Body of pancreas (tissue), 4 donors: ENCODE results near the gene RPTOR. TPM values are rescaled to one million over a fixed set of nuclear protein-coding genes. Genes with fewer than 3 reads are reported as not detected.

Experiments
- ATAC-seq: fragments of 150-250 bp; one replicate; pipeline ENCODE4 v1.9.1; 2016
- DNase-seq, 4 donors: peaks; one replicate each; pipeline ENCODE4 v3.0.0-alpha.2; 2019
- H3K27ac ChIP-seq, 4 donors: fragments of 200-600 bp; sonication (generic); 1 replicate in 3 of 4; 2 replicates in 1 of 4; pipeline versions ENCODE4 v1.5.1 to v1.6.1; 2016 to 2019; ENCODE audit warnings: mild to moderate bottlenecking in 1 of 4, mixed read lengths in 1 of 4, moderate library complexity in 1 of 4
- H3K27me3 ChIP-seq, 2 donors: fragments of 200-600 bp; sonication (generic); one replicate each; pipeline ENCODE4 v1.6.0; 2016; ENCODE audit warnings: mild to moderate bottlenecking in 1 of 2
- H3K36me3 ChIP-seq, 2 donors: fragments of 200-600 bp; sonication (generic); replicated peaks in 1 of 2; 2 replicates each; pipeline ENCODE4 v1.5.1; 2016; ENCODE audit warnings: low read depth in 2 of 2; ENCODE audit not compliant: insufficient read depth in 1 of 2
- H3K4me1 ChIP-seq: fragments of 200-600 bp; sonication (generic); one replicate; pipeline ENCODE4 v1.6.0; 2016
- H3K4me3 ChIP-seq, 2 donors: fragments of 200-600 bp; sonication (generic); 1 replicate in 1 of 2; 2 replicates in 1 of 2; pipeline ENCODE4 v1.5.1; 2016 to 2019
- H3K9me3 ChIP-seq, 3 donors: fragments of 200-600 bp; sonication (generic); 1 replicate in 2 of 3; 2 replicates in 1 of 3; pipeline ENCODE4 v1.5.1; 2016
- CTCF ChIP-seq, 7 experiments: fragments of 450-650 bp in 4 of 7; fragments of 200-600 bp in 3 of 7; sonication (generic) in 3 of 7; IDR thresholded peaks; one replicate each; pipeline ENCODE4 v1.5.1; 2016 to 2019; ENCODE audit warnings: antibody characterized with exemption in 7 of 7
- POLR2A ChIP-seq, 3 donors: fragments of 450-650 bp; IDR thresholded peaks; one replicate each; pipeline ENCODE4 v1.6.1; 2016; ENCODE audit warnings: antibody characterized with exemption in 3 of 3, mild to moderate bottlenecking in 2 of 3
- WGBS, 2 donors: methylation state at CpG; one replicate each; pipeline ENCODE4 v1.1.5; 2017; 5-methylcytosine and 5-hydroxymethylcytosine counted together
- intact Hi-C: fragments of 100-400 bp; cut with DNase I; formaldehyde crosslinking; loops from one replicate; pipeline ENCODE4 v1.15.1; 2023
- total RNA-seq, 2 donors: library from RNA; depleted of rRNA; stranded (reverse); fragments of >200 nt; gene quantifications; one replicate each; pipeline ENCODE4 v1.1.0, GENCODE V29; 2016

Gene RPTOR
- total RNA-seq, 2 donors from 2014 or later: 22.3 to 34.3 TPM

GRCh38 chr17:80839970-80840369 is 295.3 kb downstream of the RPTOR start:
- Histone ChIP-seq H3K27me3 (no peaks in the 10 kb centered on the region), H3K9me3 (no peaks in the 10 kb centered on the region), H3K36me3 (no peaks in the 10 kb centered on the region), H3K4me1 (no peaks in the 10 kb centered on the region), H3K4me3 (no peak overlapping the region), H3K27ac (no peak overlapping the region)
- intact Hi-C loops: no loop called here
- ATAC-seq (no peak), DNase-seq (no peak)
- no peak for TF ChIP-seq CTCF (IDR thresholded peaks at IDR 0.05)
- TF ChIP-seq POLR2A (IDR thresholded peaks at IDR 0.05): no peak
- WGBS, 2 donors: 89 to 91% methylated on average over 14 to 15 of the region's 15 CpGs

GRCh38 chr17:80842456-80843013 is 297.9 kb downstream of the RPTOR start:
- Histone ChIP-seq H3K9me3 (no peaks in the 10 kb centered on the region), H3K36me3 (peaks cover 0 to 2% of the 10 kb centered on the region in 2 donors), H3K27me3 (no peaks in the 10 kb centered on the region), H3K4me3 (no peak overlapping the region), H3K4me1 (no peaks in the 10 kb centered on the region), H3K27ac (no peak overlapping the region)
- no peak for TF ChIP-seq CTCF (IDR thresholded peaks at IDR 0.05)
- no peak for TF ChIP-seq POLR2A (IDR thresholded peaks at IDR 0.05)
- DNase-seq (no peak), ATAC-seq (no peak)
- intact Hi-C loops: no loop called here
- 84 to 87% methylated on average over 15 of the region's 15 CpGs for WGBS, 2 donors

- Histone ChIP-seq H3K36me3 (peaks cover 0 to 2% of the 10 kb centered on the region in 2 donors), H3K9me3 (no peaks in the 10 kb centered on the region), H3K4me1 (no peaks in the 10 kb centered on the region), H3K4me3 (no peak overlapping the region), H3K27me3 (no peaks in the 10 kb centered on the region), H3K27ac (no peak overlapping the region)
- ATAC-seq (no peak), DNase-seq (no peak)
- TF ChIP-seq POLR2A (IDR thresholded peaks at IDR 0.05): no peak
- intact Hi-C loops: no loop called here
- 91 to 92% methylated on average over 9 to 13 of the region's 13 CpGs for WGBS, 2 donors
These were observed 299.1 kb downstream of the RPTOR start for GRCh38 chr17:80843741-80844156.

- intact Hi-C loops: no loop called here
- no peaks in the 10 kb centered on the region for H3K27me3 ChIP-seq
- H3K9me3 ChIP-seq: no peaks in the 10 kb centered on the region
- H3K36me3 ChIP-seq: peaks cover 0 to 2% of the 10 kb centered on the region in 2 donors
- H3K27ac ChIP-seq: no peak overlapping the region
- WGBS, 2 donors: 92% methylated on average over 22 to 25 of the region's 25 CpGs
- no peak overlapping the region for H3K4me3 ChIP-seq
- no peak for TF ChIP-seq CTCF (IDR thresholded peaks at IDR 0.05)
- no peak for TF ChIP-seq POLR2A (IDR thresholded peaks at IDR 0.05)
- H3K4me1 ChIP-seq: no peaks in the 10 kb centered on the region
- no peak for ATAC-seq
- DNase-seq: peak in 1 of 4 donors; percentile 6
These were observed 299.9 kb downstream of the RPTOR start for GRCh38 chr17:80844418-80844990.

GRCh38 chr17:80845069-80845862 is 300.6 kb downstream of the RPTOR start:
- Histone ChIP-seq H3K36me3 (peaks cover 0 to 2% of the 10 kb centered on the region in 2 donors), H3K9me3 (no peaks in the 10 kb centered on the region), H3K27me3 (no peaks in the 10 kb centered on the region), H3K27ac (no peak overlapping the region), H3K4me1 (no peaks in the 10 kb centered on the region), H3K4me3 (no peak overlapping the region)
- TF ChIP-seq POLR2A (IDR thresholded peaks at IDR 0.05) (no peak), CTCF (IDR thresholded peaks at IDR 0.05) (no peak)
- WGBS, 2 donors: 90% methylated on average over 29 to 30 of the region's 31 CpGs
- ATAC-seq (no peak), DNase-seq (peak in 1 of 4 donors; percentile 9)
- intact Hi-C loops: no loop called here
